Activated CD8-positive, alpha-beta T cell treated with anti-CD3 and anti-CD28 coated beads for 36 hours (primary cell): Measurements from ENCODE around the gene RBFOX2. TPM values are rescaled to one million over a fixed set of nuclear protein-coding genes. Genes with fewer than 3 reads are reported as not detected.

Experiments
- ATAC-seq: fragments of 200-7000 bp; cut with Tn5 transposase; one replicate; pipeline ENCODE4 v1.10.0; 2021; ENCODE audit warnings: mild to moderate bottlenecking, moderate library complexity
- CTCF ChIA-PET: fragments of 350-600 bp; sonication (Branson Sonifier 250); formaldehyde crosslinking; loops from one replicate; lab custom pipeline; 2021; ENCODE audit warnings: antibody characterized with exemption; lab: Charles Lee
- POLR2A ChIA-PET: fragments of 350-600 bp; sonication (Branson Sonifier 250); formaldehyde crosslinking; loops from one replicate; lab custom pipeline; 2021; ENCODE audit warnings: antibody characterized with exemption; lab: Charles Lee
- DNase-seq: peaks from one replicate; pipeline ENCODE4 v3.0.0-alpha.2; 2020
- H3K27ac Mint-ChIP-seq: one replicate; pipeline ENCODE4 v1.8.0; 2021; ENCODE audit warnings: mild to moderate bottlenecking, mixed read lengths
- H3K27me3 Mint-ChIP-seq: one replicate; pipeline ENCODE4 v1.8.0; 2021; ENCODE audit warnings: mixed read lengths
- H3K36me3 Mint-ChIP-seq: one replicate; pipeline ENCODE4 v1.8.0; 2021; ENCODE audit warnings: low read depth, mixed read lengths
- H3K4me1 Mint-ChIP-seq: one replicate; pipeline ENCODE4 v1.8.0; 2021; ENCODE audit warnings: low read depth, mixed read lengths
- H3K4me3 Mint-ChIP-seq: one replicate; pipeline ENCODE4 v1.8.0; 2021; ENCODE audit warnings: mild to moderate bottlenecking, moderate library complexity, mixed read lengths
- H3K9me3 Mint-ChIP-seq: one replicate; pipeline ENCODE4 v1.8.0; 2021; ENCODE audit warnings: mixed read lengths
- intact Hi-C: fragments of 100-400 bp; cut with micrococcal nuclease; formaldehyde crosslinking; loops from one replicate; pipeline ENCODE4 v1.10.0; 2022
- total RNA-seq, 2 experiments: library from RNA; stranded (reverse); gene quantifications; one replicate each; pipeline ENCODE4 v1.2.3, GENCODE V29; 2021
- TF ChIP-seq, protein P1 (sequence below): fragments of 200-600 bp; IDR thresholded peaks from one replicate; pipeline ENCODE4 v1.8.0; 2022; ENCODE audit warnings: antibody characterized with exemption, mild to moderate bottlenecking

RBFOX2 gene
- total RNA-seq, 2 experiments from 2014 or later: 3.1 to 3.3 TPM

DNA sequence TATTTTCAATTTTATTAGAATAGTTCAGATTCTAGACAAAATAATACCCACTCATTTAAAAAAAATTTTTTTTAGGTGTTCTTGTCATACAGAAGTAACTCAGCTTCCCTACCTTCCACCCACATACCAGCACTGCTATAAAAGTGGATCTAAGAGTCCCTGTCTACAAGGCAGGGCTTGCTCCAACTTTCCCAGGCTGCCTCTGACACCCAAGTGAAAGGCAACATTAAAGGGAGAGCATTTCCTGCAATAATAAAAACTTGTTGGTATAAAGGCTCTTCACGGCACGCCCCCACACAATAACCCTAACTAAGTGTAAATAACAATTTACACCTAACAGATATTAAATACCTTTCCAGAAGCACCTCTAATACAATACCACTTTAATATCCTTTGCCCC, 183.7 kb downstream of the RBFOX2 start:
- Mint-ChIP-seq H3K9me3 (no peaks in the 10 kb centered on the region), H3K27ac (no peak overlapping the region), H3K27me3 (peaks cover 3% of the 10 kb centered on the region), H3K4me1 (peaks cover 2% of the 10 kb centered on the region), H3K4me3 (no peak overlapping the region), H3K36me3 (no peaks in the 10 kb centered on the region)
- ATAC-seq (no peak), DNase-seq (no peak)
- ChIA-PET CTCF (no interaction called here), POLR2A (interaction anchor here (0.6 kb wide), 1 partner anchor 14 kb away, joined by 3 read pairs; no protein-coding TSS in a partner anchor)
- TF ChIP-seq, protein P1, sequence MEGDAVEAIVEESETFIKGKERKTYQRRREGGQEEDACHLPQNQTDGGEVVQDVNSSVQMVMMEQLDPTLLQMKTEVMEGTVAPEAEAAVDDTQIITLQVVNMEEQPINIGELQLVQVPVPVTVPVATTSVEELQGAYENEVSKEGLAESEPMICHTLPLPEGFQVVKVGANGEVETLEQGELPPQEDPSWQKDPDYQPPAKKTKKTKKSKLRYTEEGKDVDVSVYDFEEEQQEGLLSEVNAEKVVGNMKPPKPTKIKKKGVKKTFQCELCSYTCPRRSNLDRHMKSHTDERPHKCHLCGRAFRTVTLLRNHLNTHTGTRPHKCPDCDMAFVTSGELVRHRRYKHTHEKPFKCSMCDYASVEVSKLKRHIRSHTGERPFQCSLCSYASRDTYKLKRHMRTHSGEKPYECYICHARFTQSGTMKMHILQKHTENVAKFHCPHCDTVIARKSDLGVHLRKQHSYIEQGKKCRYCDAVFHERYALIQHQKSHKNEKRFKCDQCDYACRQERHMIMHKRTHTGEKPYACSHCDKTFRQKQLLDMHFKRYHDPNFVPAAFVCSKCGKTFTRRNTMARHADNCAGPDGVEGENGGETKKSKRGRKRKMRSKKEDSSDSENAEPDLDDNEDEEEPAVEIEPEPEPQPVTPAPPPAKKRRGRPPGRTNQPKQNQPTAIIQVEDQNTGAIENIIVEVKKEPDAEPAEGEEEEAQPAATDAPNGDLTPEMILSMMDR: no peak
- intact Hi-C loops: no loop called here

DNA sequence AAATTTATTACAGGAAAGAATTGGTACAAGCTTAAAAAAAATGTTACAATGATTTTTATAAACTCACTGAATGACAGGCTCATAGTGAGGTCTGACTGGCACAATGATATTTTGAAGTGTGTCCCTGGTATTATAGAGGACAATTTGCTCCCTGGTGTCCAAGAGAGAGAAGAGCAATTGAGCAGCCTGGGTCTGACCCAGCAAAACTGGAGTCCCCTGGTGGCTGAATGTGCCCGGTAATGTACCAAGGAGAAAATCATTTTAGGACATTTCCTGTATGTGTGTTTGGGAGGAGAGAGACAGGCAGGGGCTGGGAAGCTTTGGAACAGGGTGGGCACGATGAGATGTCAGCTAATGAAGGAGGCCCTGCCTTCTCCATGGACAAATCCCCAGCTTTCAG, 185.7 kb downstream of the RBFOX2 start:
- H3K4me1 Mint-ChIP-seq: peaks cover 4% of the 10 kb centered on the region
- ChIA-PET CTCF (interaction anchor here (1.4 kb wide), 1 partner anchor 216 kb away, joined by 4 read pairs; no protein-coding TSS in a partner anchor), POLR2A (interaction anchor here (0.7 kb wide), 1 partner anchor 195 kb away, joined by 3 read pairs; the partner anchor contains the start of gene APOL6)
- H3K27me3 Mint-ChIP-seq: peaks cover 13% of the 10 kb centered on the region
- intact Hi-C loops: no loop called here
- H3K4me3 Mint-ChIP-seq: no peak overlapping the region
- TF ChIP-seq, protein P1: no peak
- ATAC-seq (no peak), DNase-seq (peak; percentile 16)
- H3K9me3 Mint-ChIP-seq: no peaks in the 10 kb centered on the region
- H3K36me3 Mint-ChIP-seq: no peaks in the 10 kb centered on the region
- H3K27ac Mint-ChIP-seq: no peak overlapping the region

DNA sequence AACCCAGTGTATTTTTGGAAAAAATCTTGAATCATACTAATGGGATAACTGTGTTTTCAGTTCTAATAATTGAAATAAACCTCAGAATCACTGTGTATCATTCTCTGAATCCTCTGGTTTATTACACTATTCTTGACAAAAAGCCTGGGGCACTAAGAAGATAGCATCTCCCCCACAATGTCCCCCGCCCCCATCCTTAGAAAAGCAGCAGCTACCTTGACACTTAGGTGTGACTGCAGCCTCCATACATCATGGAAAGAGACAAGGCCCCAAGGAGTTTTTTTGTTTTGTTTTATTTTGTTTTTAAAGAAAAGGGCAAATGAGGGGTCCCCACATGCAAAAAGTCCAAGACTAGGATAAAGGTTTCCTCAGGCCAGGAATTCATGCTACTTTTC, 186.1 kb downstream of the RBFOX2 start:
- Mint-ChIP-seq H3K27me3 (peaks cover 13% of the 10 kb centered on the region), H3K36me3 (no peaks in the 10 kb centered on the region), H3K4me1 (peaks cover 4% of the 10 kb centered on the region), H3K27ac (no peak overlapping the region), H3K9me3 (no peaks in the 10 kb centered on the region), H3K4me3 (no peak overlapping the region)
- DNase-seq (no peak), ATAC-seq (no peak)
- POLR2A ChIA-PET: no interaction called here
- TF ChIP-seq, protein P1: no peak
- intact Hi-C loops: no loop called here
- CTCF ChIA-PET: interaction anchor here (1.4 kb wide), 1 partner anchor 216 kb away, joined by 4 read pairs; no protein-coding TSS in a partner anchor

DNA sequence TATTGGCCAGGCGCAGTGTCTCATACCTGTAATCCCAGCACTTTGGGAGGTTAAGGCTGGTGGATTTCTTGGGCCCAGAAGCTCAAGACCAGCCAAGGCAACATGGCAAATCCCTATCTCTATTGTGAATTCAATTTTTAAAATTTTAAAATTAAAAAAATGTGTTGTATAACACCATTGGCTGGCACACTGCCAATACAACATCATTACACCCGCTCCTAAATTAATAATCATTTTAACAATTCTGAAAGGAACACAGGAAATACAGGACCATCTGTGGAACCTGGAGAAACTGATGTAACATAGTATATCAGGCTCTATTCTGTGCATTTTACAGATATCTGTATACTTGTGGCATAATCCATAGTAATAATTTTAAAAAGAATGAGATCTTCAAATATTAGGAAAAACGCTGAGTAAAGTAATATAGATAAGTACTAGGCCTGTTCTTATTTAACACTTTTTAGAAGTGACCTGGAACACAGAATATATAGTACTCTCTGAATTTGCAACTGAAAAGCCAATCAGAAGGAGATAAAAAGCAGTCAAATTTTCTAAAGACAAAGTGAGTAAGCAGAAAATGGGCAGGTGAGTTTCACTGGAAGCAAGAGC, 186.6 kb downstream of the RBFOX2 start:
- peaks cover 4% of the 10 kb centered on the region for H3K4me1 Mint-ChIP-seq
- ChIA-PET POLR2A (no interaction called here), CTCF (interaction anchor here (1.4 kb wide), 1 partner anchor 215 kb away, joined by 4 read pairs; no protein-coding TSS in a partner anchor)
- intact Hi-C loops: no loop called here
- no peak overlapping the region for H3K27ac Mint-ChIP-seq
- H3K4me3 Mint-ChIP-seq: no peak overlapping the region
- no peaks in the 10 kb centered on the region for H3K36me3 Mint-ChIP-seq
- H3K27me3 Mint-ChIP-seq: peaks cover 14% of the 10 kb centered on the region
- TF ChIP-seq, protein P1: no peak
- H3K9me3 Mint-ChIP-seq: no peaks in the 10 kb centered on the region
- DNase-seq (no peak), ATAC-seq (no peak)

DNA sequence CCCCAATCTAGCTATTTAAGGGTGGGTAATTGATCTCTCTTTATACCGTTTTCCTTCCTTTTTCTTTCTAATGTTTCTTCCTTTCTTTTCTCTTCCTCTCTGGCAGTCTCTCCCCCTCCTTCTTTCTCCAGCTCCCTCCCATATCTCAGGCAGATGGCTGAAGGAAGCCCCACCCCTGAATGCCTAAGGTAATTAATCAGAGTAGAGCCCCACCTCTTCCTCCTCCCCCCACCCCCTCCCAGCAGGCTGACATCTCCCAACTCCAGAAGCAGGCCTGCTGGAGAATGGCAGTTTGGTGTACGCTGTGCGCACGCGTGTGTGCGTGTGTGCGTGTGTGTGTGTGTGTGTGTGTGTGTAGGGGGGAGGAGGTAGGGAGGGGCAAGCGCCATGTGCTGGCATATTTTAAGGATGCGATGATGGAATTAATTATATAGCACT, 188.3 kb downstream of the RBFOX2 start:
- H3K27ac Mint-ChIP-seq: no peak overlapping the region
- POLR2A ChIA-PET: interaction anchor here (0.8 kb wide), 1 partner anchor 17 kb away, joined by 3 read pairs; no protein-coding TSS in a partner anchor
- no peaks in the 10 kb centered on the region for H3K9me3 Mint-ChIP-seq
- peaks cover 15% of the 10 kb centered on the region for H3K4me1 Mint-ChIP-seq
- intact Hi-C loops: no loop called here
- no peak overlapping the region for H3K4me3 Mint-ChIP-seq
- DNase-seq (peak; percentile 23), ATAC-seq (no peak)
- CTCF ChIA-PET: no interaction called here
- H3K36me3 Mint-ChIP-seq: no peaks in the 10 kb centered on the region
- peaks cover 14% of the 10 kb centered on the region for H3K27me3 Mint-ChIP-seq
- TF ChIP-seq, protein P1: no peak
